H1 (cell line): ENCODE measurements around the gene PCDH9. TPM values are rescaled to one million over a fixed set of nuclear protein-coding genes. Genes with fewer than 3 reads are reported as not detected.

Experiments used
- CTCF ChIA-PET: fragments of 300-600 bp; sonication (Branson Sonifier 250); formaldehyde crosslinking; loops from one replicate; lab custom pipeline; 2021; ENCODE audit not compliant: partially characterized antibody; lab: Charles Lee
- POLR2A ChIA-PET: fragments of 300-600 bp; sonication (Branson Sonifier 250); formaldehyde crosslinking; loops from one replicate; lab custom pipeline; 2021; ENCODE audit warnings: inconsistent platforms; ENCODE audit not compliant: partially characterized antibody; lab: Charles Lee
- DNase-seq, 2 experiments: peaks; one replicate each; pipeline versions ENCODE4 v3.0.0 to v3.0.0-alpha.2; 2010 to 2022; ENCODE audit warnings: low spot score in 2 of 2, low read depth in 1 of 2, mixed read lengths in 1 of 2
- FAIRE-seq: peaks from 2 replicates; lab custom pipeline; 2011; peaks lifted over from hg19 to GRCh38; lab: Jason Lieb, UNC
- H2AFZ ChIP-seq: 2 replicates; pipeline ENCODE4 v1.8.1; 2012; ENCODE audit warnings: low read length, inconsistent platforms
- H2AK5ac ChIP-seq: 2 replicates; pipeline ENCODE4 v1.6.1; 2013; ENCODE audit warnings: low read depth, low read length
- H2BK120ac ChIP-seq: replicated peaks from 2 replicates; pipeline ENCODE3; 2013; ENCODE audit warnings: low read depth, low read length, inconsistent platforms
- H2BK12ac ChIP-seq: 2 replicates; pipeline ENCODE4 v1.6.1; 2013; ENCODE audit warnings: low read depth, low read length
- H2BK15ac ChIP-seq: 2 replicates; pipeline ENCODE4 v1.6.1; 2013; ENCODE audit warnings: low read length
- H2BK20ac ChIP-seq: 2 replicates; pipeline ENCODE4 v1.6.1; 2013; ENCODE audit warnings: low read length
- H2BK5ac ChIP-seq: 2 replicates; pipeline ENCODE4 v1.6.1; 2013; ENCODE audit warnings: low read depth, low read length
- H3K14ac ChIP-seq: 2 replicates; pipeline ENCODE4 v1.6.1; 2013; ENCODE audit warnings: inconsistent platforms; ENCODE audit not compliant: insufficient read length
- H3K18ac ChIP-seq: 2 replicates; pipeline ENCODE4 v1.6.1; 2013; ENCODE audit warnings: low read length; ENCODE audit errors: extremely low read depth
- H3K23ac ChIP-seq: 2 replicates; pipeline ENCODE4 v1.6.1; 2013; ENCODE audit warnings: inconsistent platforms; ENCODE audit not compliant: insufficient read length
- H3K23me2 ChIP-seq: 2 replicates; pipeline ENCODE4 v1.6.1; 2013; ENCODE audit warnings: low read depth, low read length
- H3K27ac ChIP-seq: 2 replicates; pipeline ENCODE4 v1.6.1; 2011; ENCODE audit warnings: low read depth, low read length, inconsistent platforms
- H3K27me3 ChIP-seq, 4 experiments: replicated peaks in 1 of 4; 1 replicate in 1 of 4; 2 replicates in 3 of 4; pipeline versions ENCODE4 v1.6.1 to v1.8.1; 2011 to 2013; ENCODE audit warnings: low read length in 3 of 4, mild to moderate bottlenecking in 3 of 4, inconsistent platforms in 2 of 4, mixed read lengths in 2 of 4, moderate library complexity in 1 of 4; ENCODE audit not compliant: control insufficient read depth in 3 of 4, insufficient read depth in 3 of 4; ENCODE audit errors: extremely low read depth in 1 of 4
- H3K36me3 ChIP-seq, 4 experiments: 2 replicates each; pipeline versions ENCODE4 v1.6.1 to v1.8.1; 2011 to 2013; ENCODE audit warnings: mild to moderate bottlenecking in 4 of 4, low read length in 3 of 4, moderate library complexity in 2 of 4, control low read depth in 1 of 4, inconsistent platforms in 1 of 4; ENCODE audit not compliant: insufficient read depth in 4 of 4, control insufficient read depth in 2 of 4
- H3K4ac ChIP-seq: replicated peaks from 2 replicates; pipeline ENCODE3; 2013; ENCODE audit warnings: low read length, low read depth, mixed read lengths, inconsistent platforms; ENCODE audit not compliant: insufficient read length
- H3K4me1 ChIP-seq, 4 experiments: replicated peaks in 1 of 4; 1 replicate in 1 of 4; 2 replicates in 3 of 4; pipeline versions ENCODE4 v1.6.1 to v1.8.1; 2011 to 2013; ENCODE audit warnings: low read length in 3 of 4, inconsistent platforms in 2 of 4, mixed read lengths in 1 of 4; ENCODE audit not compliant: insufficient read depth in 4 of 4, control insufficient read depth in 3 of 4
- H3K4me2 ChIP-seq, 2 experiments: 2 replicates each; pipeline versions ENCODE4 v1.6.1 to v1.8.1; 2011 to 2013; ENCODE audit warnings: low read depth in 2 of 2, low read length in 2 of 2, control low read depth in 1 of 2, inconsistent platforms in 1 of 2, mild to moderate bottlenecking in 1 of 2; ENCODE audit not compliant: insufficient read depth in 1 of 2
- H3K4me3 ChIP-seq, 4 experiments: fragments of 200-600, 300-600 bp in 1 of 4; sonication (generic), shearing (Covaris generic), sonication (Bioruptor Twin) in 1 of 4; 2 replicates each; pipeline versions ENCODE4 v1.5.1 to v1.8.1; 2011 to 2016; ENCODE audit warnings: low read length in 4 of 4, low read depth in 3 of 4, control low read depth in 2 of 4, inconsistent platforms in 2 of 4, mild to moderate bottlenecking in 2 of 4, mixed read lengths in 1 of 4, moderate library complexity in 1 of 4; ENCODE audit not compliant: insufficient read depth in 2 of 4; ENCODE audit errors: extremely low read depth in 1 of 4
- H3K56ac ChIP-seq: replicated peaks from 2 replicates; pipeline ENCODE3; 2013; ENCODE audit warnings: low read depth, mild to moderate bottlenecking, mixed read lengths, low read length, inconsistent platforms; ENCODE audit not compliant: insufficient read length
- H3K79me1 ChIP-seq: 2 replicates; pipeline ENCODE4 v1.6.1; 2013; ENCODE audit warnings: low read depth, low read length, control low read depth
- H3K79me2 ChIP-seq, 2 experiments: 2 replicates each; pipeline versions ENCODE4 v1.6.1 to v1.8.1; 2012 to 2013; ENCODE audit warnings: low read length in 2 of 2, mild to moderate bottlenecking in 2 of 2, inconsistent platforms in 1 of 2; ENCODE audit not compliant: insufficient read depth in 2 of 2, control insufficient read depth in 1 of 2
- H3K9ac ChIP-seq, 4 experiments: replicated peaks in 1 of 4; 1 replicate in 1 of 4; 2 replicates in 3 of 4; pipeline versions ENCODE4 v1.6.1 to v1.8.1; 2011 to 2013; ENCODE audit warnings: low read depth in 3 of 4, low read length in 3 of 4, control low read depth in 2 of 4, mild to moderate bottlenecking in 2 of 4, moderate library complexity in 2 of 4, inconsistent platforms in 1 of 4; ENCODE audit errors: extremely low read depth in 1 of 4
- H3K9me3 ChIP-seq, 2 experiments: 2 replicates each; pipeline versions ENCODE4 v1.6.1 to v1.8.1; 2012 to 2013; ENCODE audit warnings: mild to moderate bottlenecking in 2 of 2, moderate library complexity in 2 of 2, control low read depth in 1 of 2, inconsistent platforms in 1 of 2, low read depth in 1 of 2, low read length in 1 of 2, mixed read lengths in 1 of 2; ENCODE audit not compliant: insufficient read depth in 2 of 2
- H4K20me1 ChIP-seq, 2 experiments: replicated peaks in 1 of 2; 2 replicates each; pipeline versions ENCODE3 to v1.8.1; 2011 to 2013; ENCODE audit warnings: inconsistent platforms in 2 of 2, low read length in 2 of 2, mild to moderate bottlenecking in 1 of 2; ENCODE audit not compliant: insufficient read depth in 2 of 2, control insufficient read depth in 1 of 2
- H4K5ac ChIP-seq: 2 replicates; pipeline ENCODE4 v1.6.1; 2013; ENCODE audit warnings: low read length, low read depth, mixed read lengths, inconsistent platforms; ENCODE audit not compliant: insufficient read length
- H4K8ac ChIP-seq: 2 replicates; pipeline ENCODE4 v1.8.0; 2013; ENCODE audit warnings: mild to moderate bottlenecking, moderate library complexity, low read length, inconsistent platforms; ENCODE audit not compliant: insufficient read depth; ENCODE audit errors: extremely low read depth
- H4K91ac ChIP-seq: replicated peaks from 2 replicates; pipeline ENCODE3; 2013; ENCODE audit warnings: low read length, mixed read lengths, inconsistent platforms; ENCODE audit not compliant: insufficient read length
- CREB1 ChIP-seq: IDR thresholded peaks from 2 replicates; pipeline ENCODE4 v1.6.1; 2012; ENCODE audit warnings: inconsistent platforms
- CTBP2 ChIP-seq: IDR thresholded peaks from 2 replicates; pipeline ENCODE4 v1.7.0; 2011; ENCODE audit warnings: borderline replicate concordance, mild to moderate bottlenecking, moderate library complexity, mixed read lengths, low read length; ENCODE audit not compliant: insufficient read depth, insufficient read length
- EZH2 ChIP-seq: fragments of 200-600 bp; sonication (generic); IDR thresholded peaks from 2 replicates; pipeline ENCODE4 v1.7.1; 2012; ENCODE audit warnings: low read depth, mild to moderate bottlenecking, moderate library complexity, low read length, inconsistent platforms; ENCODE audit not compliant: severe bottlenecking
- KDM1A ChIP-seq: fragments of 200-600, 300-600 bp; sonication (generic); IDR thresholded peaks from 2 replicates; pipeline ENCODE4 v1.7.1; 2016; ENCODE audit warnings: mild to moderate bottlenecking, low read length, borderline replicate concordance
- RBBP5 ChIP-seq: IDR thresholded peaks from 2 replicates; pipeline ENCODE4 v1.7.1; 2012; ENCODE audit warnings: low read depth, mild to moderate bottlenecking, inconsistent platforms, low read length, moderate library complexity, borderline replicate concordance
- ZNF274 ChIP-seq: IDR thresholded peaks from 2 replicates; pipeline ENCODE4 v1.7.0; 2012; ENCODE audit warnings: low read length, borderline replicate concordance; ENCODE audit errors: extremely low read depth
- WGBS, 2 experiments: shearing (Covaris generic) in 1 of 2; methylation state at CpG; one replicate each; pipeline versions ENCODE4 v1.1.6 to v1.1.7; 2013 to 2015; ENCODE audit warnings: low lambda C conversion rate in 2 of 2, mixed read lengths in 2 of 2, inconsistent platforms in 1 of 2, low coverage in 1 of 2, missing lambda C conversion rate in 1 of 2; ENCODE audit not compliant: insufficient replicate concordance in 2 of 2, insufficient coverage in 1 of 2, insufficient read length in 1 of 2; ENCODE audit errors: extremely low coverage in 1 of 2, missing lambda C conversion rate in 1 of 2; 5-methylcytosine and 5-hydroxymethylcytosine counted together
- polyA plus RNA-seq, 7 experiments: library from polyadenylated mRNA; depleted of rRNA in 3 of 7; stranded (reverse) in 5 of 7; unstranded in 2 of 7; fragments of >200 nt in 5 of 7; fragments of 200-250 nt in 2 of 7; gene quantifications; 1 replicate in 5 of 7; 2 replicates in 1 of 7; 4 replicates in 1 of 7; pipeline versions ENCODE4 v1.2.1 to v1.2.3, GENCODE V29; 2011 to 2013; ENCODE audit warnings: missing spikeins in 2 of 7, mixed read lengths in 2 of 7
- total RNA-seq: library from RNA; stranded (reverse); fragmentation: NEBNext Ultra II Directional; extraction: Animal tissue kit (Norgen Biotek cat#: 25700); gene quantifications from 2 replicates; pipeline ENCODE4 v1.2.1, GENCODE V29; 2021

Gene PCDH9
- total and polyA plus RNA-seq, 2 of the 8 experiments (the other 6 are each of a cell fraction or from before 2014, with no cell fraction given): 0.12 to 0.60 TPM

DNA sequence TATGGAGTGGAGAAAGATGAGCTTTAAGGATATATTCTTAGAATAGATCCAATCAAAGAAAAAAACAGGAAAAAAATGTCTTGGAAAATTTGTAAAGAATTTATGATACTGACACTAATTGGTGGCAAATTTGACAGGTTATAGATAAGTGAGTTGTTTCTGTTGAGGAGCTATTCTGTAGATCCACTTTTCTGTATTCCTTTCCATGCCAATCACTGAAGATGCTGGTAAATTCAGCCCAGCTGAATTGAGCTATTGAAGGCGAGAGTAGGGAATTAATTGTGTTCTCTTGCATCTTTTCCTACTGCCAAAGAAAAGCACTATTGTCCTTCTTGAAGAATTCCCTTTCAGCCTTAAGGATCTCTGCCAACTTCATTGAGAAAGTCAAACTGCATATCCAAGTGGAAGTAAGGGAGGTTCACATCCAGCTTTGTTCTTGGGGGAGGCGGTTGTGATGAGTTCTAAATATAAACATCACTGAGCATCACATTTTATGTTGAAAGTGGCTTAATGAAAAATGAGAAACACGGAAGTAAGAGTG lies 113.1 kb downstream of the PCDH9 start:
- no peak overlapping the region for H4K91ac ChIP-seq
- H3K4me2 ChIP-seq: no peak overlapping the region
- DNase-seq (no peak), FAIRE-seq (no peak)
- no peak overlapping the region for H3K18ac ChIP-seq
- CTCF ChIA-PET: interaction anchor here (1.6 kb wide), 1 partner anchor 411 kb away, joined by 5 read pairs; no protein-coding TSS in a partner anchor
- 90 to 100% methylated on average over 1 to 3 of the region's 3 CpGs for WGBS, 2 experiments
- no peak overlapping the region for H3K56ac ChIP-seq
- no peak overlapping the region for H2AK5ac ChIP-seq
- H3K9me3 ChIP-seq: no peaks in the 10 kb centered on the region
- POLR2A ChIA-PET: no interaction called here
- H2BK20ac ChIP-seq: no peak overlapping the region
- H3K23me2 ChIP-seq: no peaks in the 10 kb centered on the region
- H2AFZ ChIP-seq: no peak overlapping the region
- H2BK120ac ChIP-seq: no peak overlapping the region
- no peak overlapping the region for H3K4me3 ChIP-seq
- H3K23ac ChIP-seq: no peak overlapping the region
- H3K4me1 ChIP-seq: no peaks in the 10 kb centered on the region; a peak in 1 of 7 replicates
- no peaks in the 10 kb centered on the region for H3K79me2 ChIP-seq
- TF ChIP-seq CTBP2 (no peak), ZNF274 (no peak), CREB1 (no peak), RBBP5 (no peak), EZH2 (no peak), KDM1A (no peak)
- no peak overlapping the region for H2BK5ac ChIP-seq
- H3K14ac ChIP-seq: no peak overlapping the region
- H3K27me3 ChIP-seq: no peaks in the 10 kb centered on the region
- H3K27ac ChIP-seq: no peak overlapping the region
- no peak overlapping the region for H3K4ac ChIP-seq
- no peaks in the 10 kb centered on the region for H3K79me1 ChIP-seq
- no peak overlapping the region for H3K9ac ChIP-seq
- H4K5ac ChIP-seq: no peak overlapping the region
- H4K8ac ChIP-seq: no peak overlapping the region
- no peaks in the 10 kb centered on the region for H4K20me1 ChIP-seq
- H2BK12ac ChIP-seq: no peak overlapping the region
- H2BK15ac ChIP-seq: no peak overlapping the region
- H3K36me3 ChIP-seq: no peaks in the 10 kb centered on the region
